K562 (cell line): ENCODE data around the gene PARD3. TPM values are rescaled to one million over a fixed set of nuclear protein-coding genes. Genes with fewer than 3 reads are reported as not detected.

Experiments used
- ATAC-seq: fragments of 200-7000 bp; cut with Tn5 transposase; 3 replicates; pipeline ENCODE4 v1.9.1; 2020; ENCODE audit warnings: moderate library complexity
- BruUV-seq: library from RNA; stranded (reverse); fragments of 400-500 nt; replicated peaks from 2 replicates; lab custom pipeline; 2021; lab: Mats Ljungman, UMichigan
- CTCF ChIA-PET: fragments of 300-600 bp; formaldehyde crosslinking; extraction: SDS; loops from one replicate; lab custom pipeline; 2021; ENCODE audit warnings: low intra/inter-chr PET ratio; lab: Yijun Ruan, JAX
- POLR2A ChIA-PET: fragments of 300-600, 350-650 bp; sonication (Branson Sonifier 250); formaldehyde crosslinking; extraction: SDS; loops from one replicate; lab custom pipeline; 2021; ENCODE audit warnings: antibody characterized with exemption, inconsistent platforms; lab: Yijun Ruan, JAX
- DNase-seq, 4 experiments: peaks; one replicate each; pipeline versions ENCODE4 v3.0.0 to v3.0.0-alpha.2; 2011 to 2018; ENCODE audit warnings: low spot score in 3 of 4, mixed read lengths in 3 of 4; ENCODE audit errors: extremely low read depth in 1 of 4
- FAIRE-seq: peaks from 2 replicates; lab custom pipeline; 2011; peaks lifted over from hg19 to GRCh38; lab: Jason Lieb, UNC
- H2AFZ ChIP-seq: 2 replicates; pipeline ENCODE4 v1.6.0; 2011; ENCODE audit warnings: low read depth, low read length, control low read depth, inconsistent platforms
- H3K27ac ChIP-seq: fragments of 200-600 bp; 3 replicates; pipeline ENCODE4 v1.8.0; 2011; ENCODE audit warnings: low read depth, mild to moderate bottlenecking, control low read depth, inconsistent platforms, low read length, moderate library complexity, mixed read lengths; ENCODE audit errors: extremely low read depth
- H3K27me3 ChIP-seq, 2 experiments: fragments of 300-600 bp in 1 of 2; 2 replicates in 1 of 2; 3 replicates in 1 of 2; pipeline versions ENCODE4 v1.6.0 to v1.8.0; 2011; ENCODE audit warnings: inconsistent platforms in 2 of 2, low read length in 2 of 2, mild to moderate bottlenecking in 1 of 2, mixed read lengths in 1 of 2, moderate library complexity in 1 of 2; ENCODE audit not compliant: control insufficient read depth in 2 of 2, insufficient read depth in 2 of 2
- H3K36me3 ChIP-seq: fragments of 300-600 bp; 3 replicates; pipeline ENCODE4 v1.8.0; 2011; ENCODE audit warnings: mild to moderate bottlenecking, low read length, inconsistent platforms; ENCODE audit not compliant: control insufficient read depth, insufficient read depth
- H3K4me1 ChIP-seq, 2 experiments: fragments of 200-600 bp in 1 of 2; replicated peaks in 1 of 2; 2 replicates in 1 of 2; 3 replicates in 1 of 2; pipeline versions ENCODE4 v1.5.1 to v1.8.0; 2011; ENCODE audit warnings: inconsistent platforms in 2 of 2, low read length in 2 of 2, mild to moderate bottlenecking in 1 of 2, mixed read lengths in 1 of 2, moderate library complexity in 1 of 2; ENCODE audit not compliant: control insufficient read depth in 2 of 2, insufficient read depth in 2 of 2
- H3K4me2 ChIP-seq: 2 replicates; pipeline ENCODE4 v1.6.1; 2011; ENCODE audit warnings: low read length, control low read depth, inconsistent platforms, mixed read lengths; ENCODE audit not compliant: insufficient read depth
- H3K4me3 ChIP-seq: fragments of 200-600 bp; sonication (generic), shearing (Covaris generic); 2 replicates; pipeline ENCODE4 v1.5.1; 2016; ENCODE audit warnings: control low read depth, inconsistent platforms
- H3K79me2 ChIP-seq: fragments of 200-600 bp; 3 replicates; pipeline ENCODE4 v1.8.0; 2011; ENCODE audit warnings: low read length, inconsistent platforms; ENCODE audit not compliant: control insufficient read depth, insufficient read depth
- H3K9ac ChIP-seq, 2 experiments: 2 replicates each; pipeline versions ENCODE4 v1.6.0 to v1.6.1; 2011; ENCODE audit warnings: low read depth in 2 of 2, low read length in 2 of 2, control low read depth in 1 of 2, inconsistent platforms in 1 of 2, mild to moderate bottlenecking in 1 of 2, mixed read lengths in 1 of 2; ENCODE audit not compliant: insufficient read depth in 1 of 2
- H3K9me1 ChIP-seq: one replicate; pipeline ENCODE4 v1.6.0; 2011; ENCODE audit warnings: inconsistent platforms, mild to moderate bottlenecking, low read length, moderate library complexity; ENCODE audit not compliant: control insufficient read depth, insufficient read depth
- H3K9me3 ChIP-seq: replicated peaks from 2 replicates; pipeline ENCODE4 v1.5.1; 2011; ENCODE audit warnings: low read depth, low read length, inconsistent platforms; ENCODE audit not compliant: control insufficient read depth, insufficient read depth
- H4K20me1 ChIP-seq: replicated peaks from 2 replicates; pipeline ENCODE4 v1.6.1; 2011; ENCODE audit warnings: low read length, inconsistent platforms, mixed read lengths; ENCODE audit not compliant: control insufficient read depth, insufficient read depth
- DIDO1 ChIP-seq: fragments of 450-650 bp; IDR thresholded peaks from 2 replicates; pipeline ENCODE4 v1.6.1; 2016; ENCODE audit warnings: low read depth, missing biosample characterization, missing genetic modification characterization
- GATAD2A ChIP-seq: fragments of 450-650 bp; IDR thresholded peaks from 2 replicates; pipeline ENCODE4 v1.6.1; 2017
- IRF1 ChIP-seq: sonication (generic); formaldehyde crosslinking; IDR thresholded peaks from 2 replicates; pipeline ENCODE4 v1.8.0; 2022; ENCODE audit warnings: missing genetic modification reagents, mild to moderate bottlenecking, borderline replicate concordance
- NFIC ChIP-seq: fragments of 450-650 bp; IDR thresholded peaks from 2 replicates; pipeline ENCODE4 v1.6.1; 2017; ENCODE audit warnings: mild to moderate bottlenecking, inconsistent platforms
- PHF21A ChIP-seq: fragments of 450-650 bp; IDR thresholded peaks from 2 replicates; pipeline ENCODE4 v1.6.1; 2017; ENCODE audit warnings: low read depth, borderline replicate concordance
- RREB1 ChIP-seq: fragments of 250-450 bp; sonication (Bioruptor Pico); IDR thresholded peaks from 2 replicates; pipeline ENCODE4 v1.4.0; 2020
- TCFL5 ChIP-seq: fragments of 250-450 bp; sonication (Bioruptor Pico); conservative IDR thresholded peaks from 2 replicates; pipeline ENCODE4 v1.6.1; 2021; ENCODE audit warnings: mild to moderate bottlenecking, moderate library complexity, matching md5 sums
- ZHX1 ChIP-seq: fragments of 150-350 bp; conservative IDR thresholded peaks from 2 replicates; pipeline ENCODE4 v1.6.1; 2014; ENCODE audit warnings: low read length
- ZNF232 ChIP-seq: sonication (generic); formaldehyde crosslinking; IDR thresholded peaks from 2 replicates; pipeline ENCODE4 v1.8.0; 2022; ENCODE audit warnings: mild to moderate bottlenecking, missing genetic modification reagents
- ZNF586 ChIP-seq: fragments of 450-650 bp; formaldehyde crosslinking; conservative IDR thresholded peaks from 2 replicates; pipeline ENCODE4 v1.4.0; 2020; ENCODE audit warnings: mild to moderate bottlenecking, moderate library complexity
- WGBS: fragments of 100-300 bp; shearing (Covaris generic); methylation state at CpG from one replicate; pipeline ENCODE4 v1.1.6; 2016; ENCODE audit warnings: low coverage, mixed read lengths; ENCODE audit not compliant: insufficient coverage; ENCODE audit errors: missing lambda C conversion rate; 5-methylcytosine and 5-hydroxymethylcytosine counted together
- in situ Hi-C: fragments of 300-500 bp; cut with MboI; formaldehyde crosslinking; loops from 4 replicates; pipeline ENCODE4 v1.15.0; 2018; ENCODE audit warnings: inconsistent platforms, mixed read lengths
- intact Hi-C: fragments of 100-400 bp; cut with micrococcal nuclease; formaldehyde crosslinking; loops from 2 replicates; pipeline ENCODE4 v1.14.2; 2022
- polyA plus RNA-seq, 8 experiments: library from polyadenylated mRNA; depleted of rRNA in 4 of 8; stranded (reverse) in 5 of 8; unstranded in 3 of 8; fragments of >200 nt; fragmentation: Nextera tagmentation in 2 of 8; fragmentation: Illumina TruSeq in 1 of 8; extraction: Ambion mirVana in 2 of 8; extraction: Trizol in 1 of 8; gene quantifications; 2 replicates each; pipeline versions ENCODE4 v1.2.1 to v1.2.3, GENCODE V29; 2011 to 2014; ENCODE audit warnings: inconsistent platforms in 1 of 8, missing spikeins in 1 of 8
- total RNA-seq, 7 experiments: library from RNA; depleted of rRNA in 6 of 7; stranded (reverse); fragments of >200 nt in 6 of 7; fragmentation: Illumina TruSeq in 2 of 7; extraction: Trizol in 2 of 7; gene quantifications; 2 replicates each; pipeline versions ENCODE4 v1.2.1 to v1.2.3, GENCODE V29; 2011 to 2021; ENCODE audit warnings: low replicate concordance in 1 of 7

Gene PARD3
- total and polyA plus RNA-seq, 9 of the 15 experiments (the other 6 are each of a cell fraction or from before 2014, with no cell fraction given), result 2.7 to 11.7 (median 7.7) TPM

GRCh38 chr10:34669079-34669478 lies 146.0 kb downstream of the PARD3 start:
- no TSS peak for BruUV-seq
- in situ Hi-C loops, result loop anchor here (5.0 to 10.0 kb wide), 2 partner anchors 316 to 543 kb away; no protein-coding TSS in a partner anchor
- Histone ChIP-seq H3K9me1 (no peaks in the 10 kb centered on the region), H2AFZ (no peak overlapping the region), H4K20me1 (no peaks in the 10 kb centered on the region; the same call in none of the 2 replicates), H3K27ac (no peak overlapping the region), H3K79me2 (no peaks in the 10 kb centered on the region), H3K36me3 (no peaks in the 10 kb centered on the region), H3K4me3 (no peak overlapping the region), H3K9me3 (no peaks in the 10 kb centered on the region), H3K4me1 (peaks cover 6% of the 10 kb centered on the region in 2 experiments; a peak in 4 of 5 replicates), H3K9ac (no peak overlapping the region), H3K27me3 (no peaks in the 10 kb centered on the region; a peak in 1 of 5 replicates), H3K4me2 (no peak overlapping the region)
- FAIRE-seq (no peak), ATAC-seq (no peak), DNase-seq (no peak)
- ChIA-PET POLR2A (no interaction called here), CTCF (no interaction called here)
- WGBS, result 18% methylated on average over 3 of the region's 3 CpGs
- intact Hi-C loops, result loop anchor here (10.0 kb wide), 2 partner anchors 66 to 286 kb away; no protein-coding TSS in a partner anchor
- TF ChIP-seq ZHX1, result no peak
- no peak for TF ChIP-seq TCFL5
- no peak for TF ChIP-seq ZNF586
- TF ChIP-seq DIDO1 (tag), result no peak
- TF ChIP-seq NFIC, result no peak
- TF ChIP-seq PHF21A, result no peak
- no peak for TF ChIP-seq ZNF232 (CRISPR knock-in tag)
- no peak for TF ChIP-seq GATAD2A
- no peak for TF ChIP-seq IRF1 (CRISPR knock-in tag)
- TF ChIP-seq RREB1 (CRISPR knock-in tag), result no peak
